Panc1 (cell line): ENCODE measurements around the gene GRIN1. TPM values are rescaled to one million over a fixed set of nuclear protein-coding genes. Genes with fewer than 3 reads are reported as not detected.

Experiments used
- ATAC-seq: fragments of 200-7000 bp; cut with Tn5 transposase; 2 replicates; pipeline ENCODE4 v1.9.1; 2020; ENCODE audit warnings: mild to moderate bottlenecking, moderate library complexity
- BruUV-seq: library from RNA; stranded (reverse); fragments of 400-500 nt; replicated peaks from 2 replicates; lab custom pipeline; 2021; lab: Mats Ljungman, UMichigan
- CTCF ChIA-PET: fragments of 300-600 bp; sonication (Branson Sonifier 250); formaldehyde crosslinking; loops from one replicate; lab custom pipeline; 2022; ENCODE audit warnings: antibody characterized with exemption; lab: Charles Lee
- POLR2A ChIA-PET: fragments of 300-600 bp; sonication (Branson Sonifier 250); formaldehyde crosslinking; loops from one replicate; lab custom pipeline; 2022; ENCODE audit warnings: antibody characterized with exemption; lab: Charles Lee
- DNase-seq: peaks from one replicate; pipeline ENCODE4 v3.0.0-alpha.2; 2010; ENCODE audit warnings: low read depth, low spot score
- H3K27ac ChIP-seq: 2 replicates; pipeline ENCODE4 v1.5.1; 2011; ENCODE audit warnings: mild to moderate bottlenecking, low read length, inconsistent platforms
- H3K27me3 ChIP-seq: fragments of 200-500 bp; sonication (Bioruptor generic); 2 replicates; pipeline ENCODE4 v1.6.0; 2014; ENCODE audit warnings: low read length, inconsistent platforms; ENCODE audit not compliant: control insufficient read depth, insufficient read depth
- H3K36me3 ChIP-seq: fragments of 200-500 bp; sonication (Bioruptor generic); 2 replicates; pipeline ENCODE4 v1.5.1; 2014; ENCODE audit warnings: inconsistent platforms, mild to moderate bottlenecking, low read length, moderate library complexity; ENCODE audit not compliant: control insufficient read depth, insufficient read depth
- H3K4me1 ChIP-seq: 2 replicates; pipeline ENCODE4 v1.5.1; 2011; ENCODE audit warnings: inconsistent platforms, mild to moderate bottlenecking, low read length, moderate library complexity; ENCODE audit not compliant: control insufficient read depth, insufficient read depth
- H3K4me3 ChIP-seq, 2 experiments: 2 replicates each; pipeline ENCODE4 v1.5.1; 2011 to 2012; ENCODE audit warnings: low read depth in 2 of 2, low read length in 2 of 2, mild to moderate bottlenecking in 2 of 2, inconsistent platforms in 1 of 2, moderate library complexity in 1 of 2
- H3K9me3 ChIP-seq: fragments of 200-500 bp; sonication (Bioruptor generic); 2 replicates; pipeline ENCODE4 v1.5.1; 2014; ENCODE audit warnings: low read depth, mild to moderate bottlenecking, inconsistent platforms, low read length, moderate library complexity; ENCODE audit not compliant: control insufficient read depth, insufficient read depth
- CTCF ChIP-seq: fragments of 450-650 bp; IDR thresholded peaks from 2 replicates; pipeline ENCODE4 v1.5.1; 2017; ENCODE audit warnings: mild to moderate bottlenecking
- POLR2AphosphoS5 ChIP-seq: IDR thresholded peaks from 2 replicates; pipeline ENCODE4 v1.6.1; 2012; ENCODE audit warnings: mild to moderate bottlenecking, low read depth, low read length, moderate library complexity
- REST ChIP-seq, 2 experiments: IDR thresholded peaks; 2 replicates each; pipeline ENCODE4 v1.6.1; 2011 to 2012; ENCODE audit warnings: low read depth in 2 of 2, control low read depth in 1 of 2, low read length in 1 of 2, mild to moderate bottlenecking in 1 of 2, moderate library complexity in 1 of 2; ENCODE audit not compliant: insufficient read depth in 1 of 2
- SIN3A ChIP-seq: IDR thresholded peaks from 2 replicates; pipeline ENCODE4 v1.6.1; 2012; ENCODE audit warnings: low read depth, mild to moderate bottlenecking, low read length, moderate library complexity, borderline replicate concordance; ENCODE audit not compliant: insufficient read depth
- TCF7L2 ChIP-seq: IDR thresholded peaks from 2 replicates; pipeline ENCODE4 v1.6.1; 2011; ENCODE audit warnings: mild to moderate bottlenecking, low read depth, low read length, inconsistent platforms
- in situ Hi-C: cut with HindIII; loops from 2 replicates; pipeline ENCODE4 v1.10.0; 2016; ENCODE audit warnings: low sequenced_read_pairs, low pct_unique_long_range_greater_than_20kb
- intact Hi-C: fragments of 100-400 bp; cut with micrococcal nuclease; formaldehyde crosslinking; loops from one replicate; pipeline ENCODE4 v1.10.0; 2022; ENCODE audit not compliant: unreplicated experiment
- total RNA-seq: library from RNA; stranded (reverse); gene quantifications from one replicate; pipeline ENCODE4 v1.2.1, GENCODE V29; 2021; ENCODE audit not compliant: unreplicated experiment

GRIN1 gene
- total RNA-seq, 1 experiment from 2014 or later = 4.9 TPM

- Histone ChIP-seq H3K27ac (no peak overlapping the region), H3K9me3 (no peaks in the 10 kb centered on the region), H3K4me1 (no peaks in the 10 kb centered on the region), H3K36me3 (no peaks in the 10 kb centered on the region; the same call in none of the 2 replicates), H3K27me3 (no peaks in the 10 kb centered on the region), H3K4me3 (no peak overlapping the region)
- ATAC-seq (no peak), DNase-seq (no peak)
- no peak for TF ChIP-seq CTCF
- TF ChIP-seq POLR2AphosphoS5 = no peak
- no peak for TF ChIP-seq SIN3A
- TF ChIP-seq TCF7L2 = no peak
- TF ChIP-seq REST (IDR thresholded peaks at IDR 0.05; ENCODE audit: insufficient read depth in 1 of 2, low read depth in 2 of 2, low read length in 1 of 2) = no peak
- CTCF ChIA-PET = no interaction called here
- in situ Hi-C loops (no loop called here), intact Hi-C loops (no loop called here)
- POLR2A ChIA-PET = no interaction called here
- BruUV-seq = no TSS peak
These were observed 41.0 kb upstream of the GRIN1 start for GRCh38 chr9:137097761-137098462.

- intact Hi-C loops = no loop called here
- TF ChIP-seq POLR2AphosphoS5 = no peak
- no peak for TF ChIP-seq SIN3A
- no peak for TF ChIP-seq TCF7L2
- TF ChIP-seq REST (IDR thresholded peaks at IDR 0.05; ENCODE audit: insufficient read depth in 1 of 2, low read depth in 2 of 2, low read length in 1 of 2) = no peak
- no peak for TF ChIP-seq CTCF
- Histone ChIP-seq H3K27ac (no peak overlapping the region), H3K4me3 (no peak overlapping the region), H3K36me3 (no peaks in the 10 kb centered on the region; the same call in none of the 2 replicates), H3K4me1 (no peaks in the 10 kb centered on the region), H3K9me3 (no peaks in the 10 kb centered on the region), H3K27me3 (no peaks in the 10 kb centered on the region)
- DNase-seq = no peak
- ChIA-PET POLR2A (no interaction called here), CTCF (no interaction called here)
- no peak for ATAC-seq
- no TSS peak for BruUV-seq
- in situ Hi-C loops = no loop called here
These were observed 39.7 kb upstream of the GRIN1 start for GRCh38 chr9:137099231-137099630.
